VCaP (cell line): Measurements from ENCODE around the gene DTNB.

ENCODE experiments used
- H3K27ac ChIP-seq: fragments of 450-650 bp; 2 replicates; pipeline ENCODE4 v1.5.1; 2017
- CTCF ChIP-seq: fragments of 450-650 bp; conservative IDR thresholded peaks from 2 replicates; pipeline ENCODE4 v1.5.1; 2017; ENCODE audit warnings: mild to moderate bottlenecking, moderate library complexity

Gene DTNB

GRCh38 chr2:25512707-25513106, 160.7 kb downstream of the DTNB start:
- no peak overlapping the region for H3K27ac ChIP-seq
- TF ChIP-seq CTCF = no peak

GRCh38 chr2:25506226-25506625, 167.2 kb downstream of the DTNB start:
- no peak overlapping the region for H3K27ac ChIP-seq
- TF ChIP-seq CTCF = no peak

GRCh38 chr2:25505622-25506021, 167.8 kb downstream of the DTNB start:
- no peak overlapping the region for H3K27ac ChIP-seq

GRCh38 chr2:25505182-25505581, 168.2 kb downstream of the DTNB start:
- TF ChIP-seq CTCF = no peak
- H3K27ac ChIP-seq = no peak overlapping the region

More at GRCh38 chr2:25505622-25506021, 167.8 kb downstream of the DTNB start:
- no peak for TF ChIP-seq CTCF

- no peak overlapping the region for H3K27ac ChIP-seq
- no peak for TF ChIP-seq CTCF
Measured at GRCh38 chr2:25504266-25504665, 169.1 kb downstream of the DTNB start.

GRCh38 chr2:25499157-25499556, 174.2 kb downstream of the DTNB start:
- H3K27ac ChIP-seq = no peak overlapping the region
- no peak for TF ChIP-seq CTCF

GRCh38 chr2:25497918-25498407, 175.4 kb downstream of the DTNB start:
- no peak overlapping the region for H3K27ac ChIP-seq
- no peak for TF ChIP-seq CTCF
